HFF-Myc (cell line): ENCODE measurements around the gene HDAC8.
A peak's percentile ranks its signal among the peaks of the same experiment; 100 is the strongest.
"Not testable (repeated sequence)": the region's sequence is repeated elsewhere in the genome, so short reads cannot be mapped to it uniquely, and the experiment has no call there.

Experiments
- DNase-seq: peaks from one replicate; pipeline ENCODE4 v3.0.0-alpha.2; 2011; ENCODE audit warnings: low read depth; ENCODE audit errors: extremely low read depth
- H3K4me3 ChIP-seq: replicated peaks from 2 replicates; pipeline ENCODE4 v1.5.1; 2011; ENCODE audit warnings: low read depth, mild to moderate bottlenecking, control low read depth, low read length
- TF ChIP-seq, protein P1 (sequence below): IDR thresholded peaks from 2 replicates; pipeline ENCODE4 v1.5.1; 2012; ENCODE audit warnings: mild to moderate bottlenecking, low read depth, low read length, control low read depth; ENCODE audit errors: missing control alignments

The HDAC8 gene

DNA sequence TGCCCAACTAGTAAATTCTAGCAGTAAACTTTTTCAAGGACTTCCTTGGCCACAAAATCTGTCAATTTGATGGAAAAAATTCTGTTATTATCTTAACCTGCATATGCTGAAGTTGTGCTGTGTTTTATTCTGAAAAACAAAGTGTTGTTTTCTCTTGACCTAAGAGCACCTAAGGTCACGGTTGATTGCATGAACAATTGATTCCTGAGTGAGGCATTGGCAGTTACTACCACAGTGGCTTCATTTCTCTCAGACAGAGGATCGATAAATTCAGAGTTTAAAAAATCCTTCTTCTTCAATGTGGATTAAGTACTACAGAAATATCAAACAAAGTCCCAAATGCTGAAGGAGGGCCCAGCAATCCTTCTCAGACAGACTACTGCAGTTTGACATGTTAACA, 6.2 kb downstream of the HDAC8 start:
- no peak overlapping the region for H3K4me3 ChIP-seq
- TF ChIP-seq, protein P1, sequence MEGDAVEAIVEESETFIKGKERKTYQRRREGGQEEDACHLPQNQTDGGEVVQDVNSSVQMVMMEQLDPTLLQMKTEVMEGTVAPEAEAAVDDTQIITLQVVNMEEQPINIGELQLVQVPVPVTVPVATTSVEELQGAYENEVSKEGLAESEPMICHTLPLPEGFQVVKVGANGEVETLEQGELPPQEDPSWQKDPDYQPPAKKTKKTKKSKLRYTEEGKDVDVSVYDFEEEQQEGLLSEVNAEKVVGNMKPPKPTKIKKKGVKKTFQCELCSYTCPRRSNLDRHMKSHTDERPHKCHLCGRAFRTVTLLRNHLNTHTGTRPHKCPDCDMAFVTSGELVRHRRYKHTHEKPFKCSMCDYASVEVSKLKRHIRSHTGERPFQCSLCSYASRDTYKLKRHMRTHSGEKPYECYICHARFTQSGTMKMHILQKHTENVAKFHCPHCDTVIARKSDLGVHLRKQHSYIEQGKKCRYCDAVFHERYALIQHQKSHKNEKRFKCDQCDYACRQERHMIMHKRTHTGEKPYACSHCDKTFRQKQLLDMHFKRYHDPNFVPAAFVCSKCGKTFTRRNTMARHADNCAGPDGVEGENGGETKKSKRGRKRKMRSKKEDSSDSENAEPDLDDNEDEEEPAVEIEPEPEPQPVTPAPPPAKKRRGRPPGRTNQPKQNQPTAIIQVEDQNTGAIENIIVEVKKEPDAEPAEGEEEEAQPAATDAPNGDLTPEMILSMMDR: no peak
- no peak for DNase-seq

- not testable (repeated sequence) for DNase-seq, H3K4me3 ChIP-seq
These were observed 13.0 kb downstream of the HDAC8 start for GRCh38 chrX:72559655-72560054.

DNA sequence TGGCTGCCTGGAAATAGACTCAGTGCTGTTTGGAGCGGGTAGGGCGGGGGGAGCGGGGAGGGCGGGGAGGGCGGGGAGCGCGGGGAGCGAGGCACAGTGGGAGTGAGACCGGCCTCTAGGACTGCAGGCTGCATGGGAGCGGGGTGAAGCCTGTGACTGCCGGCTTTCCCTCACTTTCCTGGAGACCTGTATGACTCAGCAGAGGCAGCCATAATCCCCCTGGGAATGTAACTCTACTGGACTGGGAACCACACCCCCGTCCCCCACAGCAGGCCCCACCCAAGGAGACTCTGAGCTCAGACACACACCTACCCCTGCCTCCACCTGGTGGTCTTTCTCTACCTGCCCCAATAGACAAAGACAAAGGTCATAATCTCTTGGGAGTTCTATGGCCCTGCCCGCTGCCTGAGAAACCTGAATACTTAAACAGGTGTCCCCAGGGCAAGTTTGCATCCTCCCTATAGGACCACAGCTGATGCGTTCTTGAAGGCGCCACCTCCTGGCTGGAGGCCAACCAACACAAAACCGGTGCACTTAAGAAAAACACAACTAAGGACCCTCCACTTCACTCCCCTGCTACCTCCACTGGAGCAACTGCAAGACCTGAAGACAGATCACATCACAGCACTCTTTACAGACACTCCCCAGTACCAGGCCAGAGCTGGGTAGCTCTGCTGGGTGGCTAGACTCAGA, 18.0 kb downstream of the HDAC8 start:
- DNase-seq: no peak
- H3K4me3 ChIP-seq: no peak overlapping the region
- TF ChIP-seq, protein P1: no peak

GRCh38 chrX:72552443-72552842, 20.2 kb downstream of the HDAC8 start:
- H3K4me3 ChIP-seq, DNase-seq: not testable (repeated sequence)

DNA sequence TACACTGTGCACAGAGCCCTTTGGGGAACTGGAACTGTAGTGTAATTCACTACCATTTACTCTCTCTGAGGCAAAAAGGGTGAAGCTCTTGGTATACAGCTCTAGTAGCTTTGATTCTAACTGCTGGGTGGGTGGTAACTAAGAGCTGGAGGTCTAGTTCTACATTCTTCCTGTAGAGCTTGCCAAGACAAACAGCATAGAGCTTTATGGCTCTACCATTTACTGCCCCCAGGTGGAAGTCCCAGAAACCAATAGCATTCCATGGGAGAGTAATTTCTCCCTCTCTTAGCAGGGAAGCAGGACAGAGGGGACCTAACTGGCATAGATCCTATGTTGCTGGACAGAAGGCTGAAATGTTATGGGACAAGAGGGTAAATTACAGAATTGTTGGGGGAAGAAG, 26.7 kb downstream of the HDAC8 start:
- DNase-seq: no peak
- TF ChIP-seq, protein P1: no peak

DNA sequence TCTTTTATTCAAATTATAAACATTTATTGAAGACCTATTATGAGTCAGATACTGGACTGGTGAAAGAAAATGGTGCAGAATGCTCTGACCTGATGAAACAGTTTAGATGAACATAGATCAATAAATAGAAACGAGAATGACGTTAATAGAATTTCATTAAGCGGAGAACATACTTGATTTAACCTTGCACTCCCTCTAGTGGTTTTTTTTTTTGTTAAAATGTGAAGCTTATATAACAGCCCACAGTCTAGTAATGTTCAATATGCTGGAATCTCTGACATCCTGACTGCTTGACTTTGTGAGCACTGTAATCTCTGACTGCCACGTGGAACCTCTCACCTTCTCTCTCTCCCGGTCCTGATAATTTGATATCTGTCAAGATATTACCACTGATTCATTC, 32.3 kb downstream of the HDAC8 start:
- TF ChIP-seq, protein P1: peak; percentile 9
- no peak for DNase-seq

More for the DNA sequence above, 26.7 kb downstream of the HDAC8 start:
- H3K4me3 ChIP-seq: no peak overlapping the region

DNA sequence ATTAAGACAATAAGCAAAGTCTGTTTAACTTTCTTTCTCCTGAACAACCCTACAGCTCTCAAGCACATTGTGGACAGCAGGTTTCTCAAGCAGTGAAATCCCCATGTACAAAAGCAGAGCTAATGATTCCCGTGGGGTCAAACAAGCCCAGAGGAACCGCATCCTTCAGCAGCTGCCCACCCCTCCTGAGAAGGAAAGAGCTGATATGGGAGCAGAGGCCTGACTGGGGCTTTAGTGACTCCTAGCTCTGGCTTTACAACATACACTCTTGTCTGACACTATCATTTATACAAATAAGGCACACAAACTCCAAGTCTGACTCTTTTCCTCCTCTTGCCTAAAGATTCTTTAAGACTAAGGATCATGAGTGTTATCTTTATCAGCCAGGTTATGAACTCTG, 32.8 kb downstream of the HDAC8 start:
- H3K4me3 ChIP-seq: no peak overlapping the region
- DNase-seq: no peak
- TF ChIP-seq, protein P1: no peak

More for the DNA sequence above, 32.3 kb downstream of the HDAC8 start:
- no peak overlapping the region for H3K4me3 ChIP-seq

- TF ChIP-seq, protein P1: no peak
These were observed 36.1 kb downstream of the HDAC8 start for GRCh38 chrX:72536542-72536941.

More at GRCh38 chrX:72536542-72536941, 36.1 kb downstream of the HDAC8 start:
- no peak for DNase-seq
- H3K4me3 ChIP-seq: no peak overlapping the region
